GM23338 (cell line): Measurements from ENCODE around the gene LTN1. TPM values are rescaled to one million over a fixed set of nuclear protein-coding genes. Genes with fewer than 3 reads are reported as not detected.

ENCODE experiments used
- ATAC-seq: fragments of 200-7000 bp; cut with Tn5 transposase; 3 replicates; pipeline ENCODE4 v1.9.1; 2020
- DNase-seq: peaks from one replicate; pipeline ENCODE4 v3.0.0-alpha.2; 2015; ENCODE audit warnings: low spot score
- H2AFZ ChIP-seq: fragments of 200-600 bp; sonication (generic); 2 replicates; pipeline ENCODE4 v1.8.0; 2016; ENCODE audit warnings: antibody characterized with exemption, mild to moderate bottlenecking, moderate library complexity
- H3F3A ChIP-seq: fragments of 200-600 bp; sonication (generic); replicated peaks from 2 replicates; pipeline ENCODE4 v1.8.0; 2017; ENCODE audit warnings: antibody characterized with exemption, mixed run types, low read depth
- H3K27ac ChIP-seq: fragments of 200-600 bp; sonication (generic); 2 replicates; pipeline ENCODE4 v1.6.1; 2016; ENCODE audit warnings: low read depth
- H3K27me3 ChIP-seq: fragments of 200-600 bp; sonication (generic); 2 replicates; pipeline ENCODE4 v1.8.0; 2016; ENCODE audit warnings: mild to moderate bottlenecking, mixed run types, moderate library complexity; ENCODE audit not compliant: insufficient read depth
- H3K36me3 ChIP-seq: fragments of 200-600 bp; sonication (generic); 2 replicates; pipeline ENCODE4 v1.8.0; 2016; ENCODE audit warnings: mild to moderate bottlenecking; ENCODE audit not compliant: insufficient read depth
- H3K4me1 ChIP-seq: fragments of 200-600 bp; sonication (generic); 2 replicates; pipeline ENCODE4 v1.8.0; 2016; ENCODE audit warnings: mild to moderate bottlenecking, moderate library complexity; ENCODE audit not compliant: insufficient read depth
- H3K4me2 ChIP-seq: fragments of 200-600 bp; sonication (generic); 2 replicates; pipeline ENCODE4 v1.7.1; 2017; ENCODE audit warnings: mixed run types
- H3K4me3 ChIP-seq: fragments of 200-600 bp; sonication (generic); 2 replicates; pipeline ENCODE4 v1.6.1; 2016; ENCODE audit warnings: mixed run types
- H3K79me2 ChIP-seq: fragments of 200-600 bp; sonication (generic); replicated peaks from 2 replicates; pipeline ENCODE4 v1.8.0; 2017; ENCODE audit warnings: mild to moderate bottlenecking; ENCODE audit not compliant: insufficient read depth
- H3K9me2 ChIP-seq: fragments of 200-600 bp; sonication (generic); 2 replicates; pipeline ENCODE4 v1.8.0; 2017; ENCODE audit not compliant: insufficient read depth
- H4K20me1 ChIP-seq: fragments of 200-600 bp; sonication (generic); replicated peaks from 2 replicates; pipeline ENCODE4 v1.8.0; 2017; ENCODE audit warnings: mild to moderate bottlenecking; ENCODE audit not compliant: insufficient read depth
- H3K27ac Mint-ChIP-seq: 2 replicates; pipeline ENCODE4 v1.8.0; 2020; ENCODE audit warnings: inconsistent platforms, mild to moderate bottlenecking, moderate library complexity, mixed read lengths
- H3K27me3 Mint-ChIP-seq: 3 replicates; pipeline ENCODE4 v1.8.0; 2022; ENCODE audit warnings: low read depth, mild to moderate bottlenecking, moderate library complexity, mixed read lengths, inconsistent platforms; ENCODE audit not compliant: insufficient read depth, poor library complexity
- H3K36me3 Mint-ChIP-seq: 3 replicates; pipeline ENCODE4 v1.8.0; 2021; ENCODE audit warnings: low read depth, mild to moderate bottlenecking, inconsistent platforms, moderate library complexity, mixed read lengths
- H3K4me1 Mint-ChIP-seq: 3 replicates; pipeline ENCODE4 v1.8.0; 2020; ENCODE audit warnings: mild to moderate bottlenecking, inconsistent platforms, mixed read lengths
- H3K4me3 Mint-ChIP-seq: 3 replicates; pipeline ENCODE4 v1.8.0; 2021; ENCODE audit warnings: moderate library complexity, mild to moderate bottlenecking, inconsistent platforms, mixed read lengths
- H3K9me3 Mint-ChIP-seq: 3 replicates; pipeline ENCODE4 v1.8.0; 2020; ENCODE audit warnings: moderate library complexity, mild to moderate bottlenecking, inconsistent platforms, mixed read lengths
- EZH2 ChIP-seq: fragments of 200-600 bp; sonication (generic); IDR thresholded peaks from one replicate; pipeline ENCODE4 v1.8.0; 2017; ENCODE audit warnings: antibody characterized with exemption, mild to moderate bottlenecking, low read depth; ENCODE audit not compliant: unreplicated experiment
- JUNB ChIP-seq: IDR thresholded peaks from one replicate; pipeline ENCODE4 v1.6.1; 2016; ENCODE audit warnings: antibody characterized with exemption; ENCODE audit not compliant: unreplicated experiment
- NANOG ChIP-seq: IDR thresholded peaks from 2 replicates; pipeline ENCODE4 v1.6.1; 2016; ENCODE audit warnings: antibody characterized with exemption, borderline replicate concordance
- POLR2AphosphoS5 ChIP-seq: IDR thresholded peaks from 2 replicates; pipeline ENCODE4 v1.6.1; 2016; ENCODE audit warnings: antibody characterized with exemption, low read depth
- STAT1 ChIP-seq: IDR thresholded peaks from one replicate; pipeline ENCODE4 v1.6.1; 2016; ENCODE audit warnings: antibody characterized with exemption; ENCODE audit not compliant: unreplicated experiment
- ZNF114 ChIP-seq: fragments of 250-450 bp; sonication (Bioruptor Pico); IDR thresholded peaks from 2 replicates; pipeline ENCODE4 v1.5.0; 2020; ENCODE audit warnings: mild to moderate bottlenecking, moderate library complexity
- ZNF331 ChIP-seq: fragments of 250-450 bp; sonication (Bioruptor Pico); IDR thresholded peaks from 2 replicates; pipeline ENCODE4 v1.5.0; 2020; ENCODE audit warnings: low read depth, mild to moderate bottlenecking, moderate library complexity
- polyA plus RNA-seq: library from polyadenylated mRNA; unstranded; fragments of >200 nt; fragmentation: Nextera tagmentation; extraction: Ambion mirVana; gene quantifications from 2 replicates; pipeline ENCODE4 v1.2.1, GENCODE V29; 2016
- total RNA-seq: library from RNA; depleted of rRNA; stranded (reverse); fragments of >200 nt; shearing (Covaris generic); gene quantifications from 2 replicates; pipeline ENCODE4 v1.2.3, GENCODE V29; 2014
- TF ChIP-seq, protein P1 (sequence below): fragments of 250-450 bp; sonication (Bioruptor Pico); IDR thresholded peaks from 2 replicates; pipeline ENCODE4 v1.5.0; 2020; ENCODE audit warnings: mild to moderate bottlenecking, moderate library complexity
- TF ChIP-seq, protein P2 (sequence below): IDR thresholded peaks from one replicate; pipeline ENCODE4 v1.6.1; 2018; ENCODE audit warnings: antibody characterized with exemption; ENCODE audit not compliant: unreplicated experiment
- TF ChIP-seq, protein P3 (sequence below), 2 experiments: fragments of 200-600 bp in 1 of 2; sonication (generic) in 1 of 2; conservative IDR thresholded peaks; 2 replicates each; pipeline versions ENCODE4 v1.5.1 to v1.6.1; 2016 to 2017; ENCODE audit warnings: antibody characterized with exemption in 2 of 2, low read depth in 2 of 2, mild to moderate bottlenecking in 2 of 2, moderate library complexity in 1 of 2

The LTN1 gene
- total and polyA plus RNA-seq, 2 experiments from 2014 or later = 11.1 to 26.1 TPM

DNA sequence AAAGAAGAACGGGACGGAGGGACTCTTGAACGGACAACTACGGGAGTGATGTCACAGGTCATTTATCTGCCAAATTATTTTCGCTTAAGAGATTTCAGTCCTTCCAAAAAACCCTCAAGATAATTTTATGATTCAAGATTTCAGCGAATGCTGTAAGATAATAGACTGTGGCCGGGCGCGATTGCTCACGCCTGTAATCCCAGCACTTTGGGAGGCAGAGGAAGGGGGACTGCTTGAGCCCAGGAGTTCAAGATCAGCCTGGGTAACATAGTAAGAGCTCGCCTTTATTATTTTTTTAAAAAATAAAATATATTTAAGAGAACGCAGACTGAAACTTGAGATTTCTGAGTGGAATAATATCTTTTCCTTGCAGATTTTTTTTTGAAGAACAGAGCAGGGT, 25.9 kb upstream of the LTN1 start:
- Histone ChIP-seq H3K4me1 (no peaks in the 10 kb centered on the region), H3F3A (no peaks in the 10 kb centered on the region), H3K27me3 (no peaks in the 10 kb centered on the region), H3K79me2 (peaks cover 14% of the 10 kb centered on the region), H3K4me2 (peak overlapping the region; percentile 74), H2AFZ (peak overlapping the region; percentile 91), H3K9me2 (no peaks in the 10 kb centered on the region; the same call in 1 of the 2 replicates), H3K27ac (no peak overlapping the region), H3K36me3 (no peaks in the 10 kb centered on the region), H4K20me1 (no peaks in the 10 kb centered on the region), H3K4me3 (peak overlapping the region; percentile 69)
- Mint-ChIP-seq H3K36me3 (peaks cover 4% of the 10 kb centered on the region; the same call in 2 of the 3 replicates), H3K27me3 (peaks cover 4% of the 10 kb centered on the region), H3K9me3 (no peaks in the 10 kb centered on the region; the same call in 2 of the 3 replicates), H3K4me3 (peak overlapping the region; percentile 84), H3K27ac (peak overlapping the region; percentile 80; the same call in 1 of the 2 replicates), H3K4me1 (peaks cover 8% of the 10 kb centered on the region; the same call in 2 of the 3 replicates)
- no peak for DNase-seq
- TF ChIP-seq POLR2AphosphoS5 = no peak
- TF ChIP-seq JUNB = no peak
- peak; percentile 35; the same call in 2 of the 3 replicates for ATAC-seq

DNA sequence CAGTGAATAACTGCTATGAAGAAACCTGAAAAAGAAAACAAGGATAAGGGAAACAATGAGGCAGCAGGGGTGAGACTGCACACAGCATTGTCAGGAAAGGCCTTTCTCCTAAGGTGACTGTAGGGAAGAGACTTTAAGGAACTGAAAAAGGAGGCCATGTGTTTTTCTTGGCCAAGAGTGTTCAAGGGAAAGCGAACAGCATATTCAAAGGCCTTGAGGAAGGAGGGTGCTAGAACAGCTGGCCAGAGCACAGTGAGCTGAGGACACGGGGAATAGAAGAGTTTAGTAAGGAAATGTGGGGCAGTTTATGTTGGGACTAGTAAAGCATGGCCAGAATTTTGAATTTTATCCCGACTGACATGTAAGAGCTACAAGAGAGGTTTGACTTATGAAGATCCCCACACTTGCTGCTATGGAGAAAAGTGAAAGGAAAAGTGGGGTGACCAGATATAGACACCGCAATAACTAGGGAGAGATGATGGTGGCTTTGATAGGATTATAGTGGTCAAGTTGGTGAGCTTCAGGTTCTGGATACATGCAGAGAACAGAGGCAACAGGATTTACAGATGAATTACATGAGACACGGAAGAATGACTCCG, 25.1 kb upstream of the LTN1 start:
- H3K27ac Mint-ChIP-seq = no peak overlapping the region
- H3K9me3 Mint-ChIP-seq = peaks cover 5% of the 10 kb centered on the region
- H3K36me3 ChIP-seq = no peaks in the 10 kb centered on the region; the same call in 1 of the 2 replicates
- peak overlapping the region; percentile 69 for H3K4me3 ChIP-seq
- peak overlapping the region; percentile 74 for H3K4me2 ChIP-seq
- no peaks in the 10 kb centered on the region for H4K20me1 ChIP-seq
- H2AFZ ChIP-seq = no peak overlapping the region
- no peaks in the 10 kb centered on the region for H3K27me3 ChIP-seq
- H3K4me1 ChIP-seq = no peaks in the 10 kb centered on the region
- H3K79me2 ChIP-seq = peaks cover 14% of the 10 kb centered on the region
- H3K4me3 Mint-ChIP-seq = peak overlapping the region; percentile 84
- H3F3A ChIP-seq = no peaks in the 10 kb centered on the region
- H3K27ac ChIP-seq = no peak overlapping the region
- H3K4me1 Mint-ChIP-seq = peaks cover 8% of the 10 kb centered on the region; the same call in 2 of the 3 replicates
- H3K9me2 ChIP-seq = no peaks in the 10 kb centered on the region; the same call in 1 of the 2 replicates
- DNase-seq (no peak), ATAC-seq (no peak)
- H3K27me3 Mint-ChIP-seq = peaks cover 4% of the 10 kb centered on the region
- TF ChIP-seq STAT1 (no peak), NANOG (no peak), JUNB (no peak), ZNF114 (CRISPR knock-in tag) (no peak), ZNF331 (no peak), EZH2 (no peak)
- TF ChIP-seq, protein P1, sequence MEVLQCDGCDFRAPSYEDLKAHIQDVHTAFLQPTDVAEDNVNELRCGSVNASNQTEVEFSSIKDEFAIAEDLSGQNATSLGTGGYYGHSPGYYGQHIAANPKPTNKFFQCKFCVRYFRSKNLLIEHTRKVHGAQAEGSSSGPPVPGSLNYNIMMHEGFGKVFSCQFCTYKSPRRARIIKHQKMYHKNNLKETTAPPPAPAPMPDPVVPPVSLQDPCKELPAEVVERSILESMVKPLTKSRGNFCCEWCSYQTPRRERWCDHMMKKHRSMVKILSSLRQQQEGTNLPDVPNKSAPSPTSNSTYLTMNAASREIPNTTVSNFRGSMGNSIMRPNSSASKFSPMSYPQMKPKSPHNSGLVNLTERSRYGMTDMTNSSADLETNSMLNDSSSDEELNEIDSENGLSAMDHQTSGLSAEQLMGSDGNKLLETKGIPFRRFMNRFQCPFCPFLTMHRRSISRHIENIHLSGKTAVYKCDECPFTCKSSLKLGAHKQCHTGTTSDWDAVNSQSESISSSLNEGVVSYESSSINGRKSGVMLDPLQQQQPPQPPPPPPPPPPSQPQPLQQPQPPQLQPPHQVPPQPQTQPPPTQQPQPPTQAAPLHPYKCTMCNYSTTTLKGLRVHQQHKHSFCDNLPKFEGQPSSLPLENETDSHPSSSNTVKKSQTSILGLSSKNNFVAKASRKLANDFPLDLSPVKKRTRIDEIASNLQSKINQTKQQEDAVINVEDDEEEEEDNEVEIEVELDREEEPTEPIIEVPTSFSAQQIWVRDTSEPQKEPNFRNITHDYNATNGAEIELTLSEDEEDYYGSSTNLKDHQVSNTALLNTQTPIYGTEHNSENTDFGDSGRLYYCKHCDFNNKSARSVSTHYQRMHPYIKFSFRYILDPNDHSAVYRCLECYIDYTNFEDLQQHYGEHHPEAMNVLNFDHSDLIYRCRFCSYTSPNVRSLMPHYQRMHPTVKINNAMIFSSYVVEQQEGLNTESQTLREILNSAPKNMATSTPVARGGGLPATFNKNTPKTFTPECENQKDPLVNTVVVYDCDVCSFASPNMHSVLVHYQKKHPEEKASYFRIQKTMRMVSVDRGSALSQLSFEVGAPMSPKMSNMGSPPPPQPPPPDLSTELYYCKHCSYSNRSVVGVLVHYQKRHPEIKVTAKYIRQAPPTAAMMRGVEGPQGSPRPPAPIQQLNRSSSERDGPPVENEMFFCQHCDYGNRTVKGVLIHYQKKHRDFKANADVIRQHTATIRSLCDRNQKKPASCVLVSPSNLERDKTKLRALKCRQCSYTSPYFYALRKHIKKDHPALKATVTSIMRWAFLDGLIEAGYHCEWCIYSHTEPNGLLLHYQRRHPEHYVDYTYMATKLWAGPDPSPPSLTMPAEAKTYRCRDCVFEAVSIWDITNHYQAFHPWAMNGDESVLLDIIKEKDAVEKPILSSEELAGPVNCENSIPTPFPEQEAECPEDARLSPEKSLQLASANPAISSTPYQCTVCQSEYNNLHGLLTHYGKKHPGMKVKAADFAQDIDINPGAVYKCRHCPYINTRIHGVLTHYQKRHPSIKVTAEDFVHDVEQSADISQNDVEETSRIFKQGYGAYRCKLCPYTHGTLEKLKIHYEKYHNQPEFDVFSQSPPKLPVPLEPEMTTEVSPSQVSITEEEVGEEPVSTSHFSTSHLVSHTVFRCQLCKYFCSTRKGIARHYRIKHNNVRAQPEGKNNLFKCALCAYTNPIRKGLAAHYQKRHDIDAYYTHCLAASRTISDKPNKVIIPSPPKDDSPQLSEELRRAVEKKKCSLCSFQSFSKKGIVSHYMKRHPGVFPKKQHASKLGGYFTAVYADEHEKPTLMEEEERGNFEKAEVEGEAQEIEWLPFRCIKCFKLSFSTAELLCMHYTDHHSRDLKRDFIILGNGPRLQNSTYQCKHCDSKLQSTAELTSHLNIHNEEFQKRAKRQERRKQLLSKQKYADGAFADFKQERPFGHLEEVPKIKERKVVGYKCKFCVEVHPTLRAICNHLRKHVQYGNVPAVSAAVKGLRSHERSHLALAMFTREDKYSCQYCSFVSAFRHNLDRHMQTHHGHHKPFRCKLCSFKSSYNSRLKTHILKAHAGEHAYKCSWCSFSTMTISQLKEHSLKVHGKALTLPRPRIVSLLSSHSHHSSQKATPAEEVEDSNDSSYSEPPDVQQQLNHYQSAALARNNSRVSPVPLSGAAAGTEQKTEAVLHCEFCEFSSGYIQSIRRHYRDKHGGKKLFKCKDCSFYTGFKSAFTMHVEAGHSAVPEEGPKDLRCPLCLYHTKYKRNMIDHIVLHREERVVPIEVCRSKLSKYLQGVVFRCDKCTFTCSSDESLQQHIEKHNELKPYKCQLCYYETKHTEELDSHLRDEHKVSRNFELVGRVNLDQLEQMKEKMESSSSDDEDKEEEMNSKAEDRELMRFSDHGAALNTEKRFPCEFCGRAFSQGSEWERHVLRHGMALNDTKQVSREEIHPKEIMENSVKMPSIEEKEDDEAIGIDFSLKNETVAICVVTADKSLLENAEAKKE (CRISPR knock-in tag) = no peak
- TF ChIP-seq, protein P2, sequence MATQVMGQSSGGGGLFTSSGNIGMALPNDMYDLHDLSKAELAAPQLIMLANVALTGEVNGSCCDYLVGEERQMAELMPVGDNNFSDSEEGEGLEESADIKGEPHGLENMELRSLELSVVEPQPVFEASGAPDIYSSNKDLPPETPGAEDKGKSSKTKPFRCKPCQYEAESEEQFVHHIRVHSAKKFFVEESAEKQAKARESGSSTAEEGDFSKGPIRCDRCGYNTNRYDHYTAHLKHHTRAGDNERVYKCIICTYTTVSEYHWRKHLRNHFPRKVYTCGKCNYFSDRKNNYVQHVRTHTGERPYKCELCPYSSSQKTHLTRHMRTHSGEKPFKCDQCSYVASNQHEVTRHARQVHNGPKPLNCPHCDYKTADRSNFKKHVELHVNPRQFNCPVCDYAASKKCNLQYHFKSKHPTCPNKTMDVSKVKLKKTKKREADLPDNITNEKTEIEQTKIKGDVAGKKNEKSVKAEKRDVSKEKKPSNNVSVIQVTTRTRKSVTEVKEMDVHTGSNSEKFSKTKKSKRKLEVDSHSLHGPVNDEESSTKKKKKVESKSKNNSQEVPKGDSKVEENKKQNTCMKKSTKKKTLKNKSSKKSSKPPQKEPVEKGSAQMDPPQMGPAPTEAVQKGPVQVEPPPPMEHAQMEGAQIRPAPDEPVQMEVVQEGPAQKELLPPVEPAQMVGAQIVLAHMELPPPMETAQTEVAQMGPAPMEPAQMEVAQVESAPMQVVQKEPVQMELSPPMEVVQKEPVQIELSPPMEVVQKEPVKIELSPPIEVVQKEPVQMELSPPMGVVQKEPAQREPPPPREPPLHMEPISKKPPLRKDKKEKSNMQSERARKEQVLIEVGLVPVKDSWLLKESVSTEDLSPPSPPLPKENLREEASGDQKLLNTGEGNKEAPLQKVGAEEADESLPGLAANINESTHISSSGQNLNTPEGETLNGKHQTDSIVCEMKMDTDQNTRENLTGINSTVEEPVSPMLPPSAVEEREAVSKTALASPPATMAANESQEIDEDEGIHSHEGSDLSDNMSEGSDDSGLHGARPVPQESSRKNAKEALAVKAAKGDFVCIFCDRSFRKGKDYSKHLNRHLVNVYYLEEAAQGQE = no peak
- TF ChIP-seq, protein P3, sequence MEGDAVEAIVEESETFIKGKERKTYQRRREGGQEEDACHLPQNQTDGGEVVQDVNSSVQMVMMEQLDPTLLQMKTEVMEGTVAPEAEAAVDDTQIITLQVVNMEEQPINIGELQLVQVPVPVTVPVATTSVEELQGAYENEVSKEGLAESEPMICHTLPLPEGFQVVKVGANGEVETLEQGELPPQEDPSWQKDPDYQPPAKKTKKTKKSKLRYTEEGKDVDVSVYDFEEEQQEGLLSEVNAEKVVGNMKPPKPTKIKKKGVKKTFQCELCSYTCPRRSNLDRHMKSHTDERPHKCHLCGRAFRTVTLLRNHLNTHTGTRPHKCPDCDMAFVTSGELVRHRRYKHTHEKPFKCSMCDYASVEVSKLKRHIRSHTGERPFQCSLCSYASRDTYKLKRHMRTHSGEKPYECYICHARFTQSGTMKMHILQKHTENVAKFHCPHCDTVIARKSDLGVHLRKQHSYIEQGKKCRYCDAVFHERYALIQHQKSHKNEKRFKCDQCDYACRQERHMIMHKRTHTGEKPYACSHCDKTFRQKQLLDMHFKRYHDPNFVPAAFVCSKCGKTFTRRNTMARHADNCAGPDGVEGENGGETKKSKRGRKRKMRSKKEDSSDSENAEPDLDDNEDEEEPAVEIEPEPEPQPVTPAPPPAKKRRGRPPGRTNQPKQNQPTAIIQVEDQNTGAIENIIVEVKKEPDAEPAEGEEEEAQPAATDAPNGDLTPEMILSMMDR (conservative IDR thresholded peaks at IDR 0.05; ENCODE audit: low read depth in 2 of 2) = no peak
- peaks cover 10% of the 10 kb centered on the region for H3K36me3 Mint-ChIP-seq
